22Rv1 (cell line): ENCODE data around the gene GAK.
"Not testable (repeated sequence)": the region's sequence is repeated elsewhere in the genome, so short reads cannot be mapped to it uniquely, and the experiment has no call there.

Experiments
- H3K27ac ChIP-seq: fragments of 450-650 bp; 2 replicates; pipeline ENCODE4 v1.5.1; 2017
- ZFX ChIP-seq: fragments of 450-650 bp; IDR thresholded peaks from 2 replicates; pipeline ENCODE4 v1.6.1; 2017; ENCODE audit warnings: antibody characterized with exemption, borderline replicate concordance
- TF ChIP-seq, protein P1 (sequence below): fragments of 450-650 bp; IDR thresholded peaks from 2 replicates; pipeline ENCODE4 v1.5.1; 2017; ENCODE audit warnings: mild to moderate bottlenecking

The GAK gene

DNA sequence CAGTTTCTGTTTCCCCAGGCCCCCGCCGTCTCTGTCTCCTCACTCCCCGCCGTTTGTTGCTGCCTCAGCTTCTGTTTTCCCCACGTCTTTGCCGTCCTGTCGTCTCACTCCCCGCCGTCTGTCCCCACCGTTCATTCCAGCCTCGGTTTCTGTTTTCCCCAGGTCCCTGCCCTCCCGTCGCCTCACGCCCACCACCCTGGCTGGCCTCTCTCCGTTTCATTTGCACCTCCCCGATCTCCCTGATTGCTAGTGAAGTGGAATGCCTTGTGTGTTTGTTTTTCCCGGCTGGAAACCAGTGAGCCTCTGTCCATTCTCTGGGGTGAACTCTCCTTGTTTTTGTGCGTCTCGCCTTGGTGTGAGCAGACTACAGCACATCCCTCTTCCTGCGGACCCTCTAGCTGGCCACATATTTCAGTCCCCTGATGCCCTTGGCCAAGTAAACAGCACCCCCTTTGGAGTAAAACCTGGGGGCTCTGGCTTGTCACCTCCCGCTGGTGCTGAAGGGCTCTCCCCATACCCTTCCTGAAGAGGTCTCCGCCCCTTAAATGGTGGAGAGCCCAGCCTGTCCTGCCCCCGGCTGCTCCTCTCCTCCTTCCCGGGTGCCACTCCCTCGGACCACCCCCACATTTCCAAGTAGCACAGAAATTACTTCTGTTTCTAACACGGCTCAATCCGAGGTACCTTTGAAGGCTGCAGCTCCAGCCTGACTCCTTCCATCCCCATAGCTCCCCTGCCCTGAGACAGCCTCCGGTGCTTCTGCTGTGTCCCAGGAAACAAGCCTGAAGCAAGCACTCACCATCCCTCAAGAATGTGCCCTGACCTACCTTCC is 13.4 kb upstream of the GAK start:
- TF ChIP-seq, protein P1, sequence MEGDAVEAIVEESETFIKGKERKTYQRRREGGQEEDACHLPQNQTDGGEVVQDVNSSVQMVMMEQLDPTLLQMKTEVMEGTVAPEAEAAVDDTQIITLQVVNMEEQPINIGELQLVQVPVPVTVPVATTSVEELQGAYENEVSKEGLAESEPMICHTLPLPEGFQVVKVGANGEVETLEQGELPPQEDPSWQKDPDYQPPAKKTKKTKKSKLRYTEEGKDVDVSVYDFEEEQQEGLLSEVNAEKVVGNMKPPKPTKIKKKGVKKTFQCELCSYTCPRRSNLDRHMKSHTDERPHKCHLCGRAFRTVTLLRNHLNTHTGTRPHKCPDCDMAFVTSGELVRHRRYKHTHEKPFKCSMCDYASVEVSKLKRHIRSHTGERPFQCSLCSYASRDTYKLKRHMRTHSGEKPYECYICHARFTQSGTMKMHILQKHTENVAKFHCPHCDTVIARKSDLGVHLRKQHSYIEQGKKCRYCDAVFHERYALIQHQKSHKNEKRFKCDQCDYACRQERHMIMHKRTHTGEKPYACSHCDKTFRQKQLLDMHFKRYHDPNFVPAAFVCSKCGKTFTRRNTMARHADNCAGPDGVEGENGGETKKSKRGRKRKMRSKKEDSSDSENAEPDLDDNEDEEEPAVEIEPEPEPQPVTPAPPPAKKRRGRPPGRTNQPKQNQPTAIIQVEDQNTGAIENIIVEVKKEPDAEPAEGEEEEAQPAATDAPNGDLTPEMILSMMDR, result no peak
- TF ChIP-seq ZFX, result no peak
- H3K27ac ChIP-seq, result no peak overlapping the region

DNA sequence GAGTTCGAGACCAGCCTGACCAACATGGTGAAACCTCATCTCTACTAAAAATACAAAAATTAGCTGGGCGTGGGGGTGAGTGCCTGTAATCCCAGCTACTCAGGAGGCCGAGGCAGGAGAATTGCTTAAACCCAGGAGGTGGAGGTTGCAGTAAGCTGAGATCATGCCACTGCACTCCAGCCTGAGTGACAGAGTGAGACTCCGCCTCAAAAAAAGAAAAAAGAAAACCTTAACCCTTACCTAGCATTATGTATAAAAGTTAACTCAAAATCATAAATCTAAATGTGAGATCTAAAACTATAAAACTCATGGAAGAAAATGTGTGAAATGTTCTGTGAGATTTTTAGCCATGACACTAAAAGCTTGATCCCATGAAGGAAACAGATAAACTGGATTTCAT is 7.4 kb upstream of the GAK start:
- not testable (repeated sequence) for H3K27ac ChIP-seq

DNA sequence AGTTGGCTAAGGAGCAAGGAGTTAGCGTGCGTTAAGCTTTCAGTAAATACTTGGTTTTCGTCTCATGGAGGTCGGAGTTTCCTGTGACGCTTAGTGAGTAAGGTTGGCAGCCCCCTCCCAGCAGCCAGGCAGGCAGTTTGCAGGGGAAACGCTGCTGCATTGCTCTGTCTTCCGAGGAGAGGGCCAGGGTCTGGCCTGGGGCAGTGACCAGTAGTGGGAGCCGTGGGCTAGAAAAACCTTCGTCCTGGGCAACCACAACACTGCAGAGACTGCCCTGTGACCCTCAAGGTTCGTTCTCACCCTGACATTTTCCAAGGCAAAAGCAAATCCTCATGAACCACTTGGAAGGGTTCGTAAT is 576 bp upstream of the GAK start:
- TF ChIP-seq, protein P1, result peak; percentile 18; the same call in 1 of the 2 replicates
- TF ChIP-seq ZFX, result no peak

DNA sequence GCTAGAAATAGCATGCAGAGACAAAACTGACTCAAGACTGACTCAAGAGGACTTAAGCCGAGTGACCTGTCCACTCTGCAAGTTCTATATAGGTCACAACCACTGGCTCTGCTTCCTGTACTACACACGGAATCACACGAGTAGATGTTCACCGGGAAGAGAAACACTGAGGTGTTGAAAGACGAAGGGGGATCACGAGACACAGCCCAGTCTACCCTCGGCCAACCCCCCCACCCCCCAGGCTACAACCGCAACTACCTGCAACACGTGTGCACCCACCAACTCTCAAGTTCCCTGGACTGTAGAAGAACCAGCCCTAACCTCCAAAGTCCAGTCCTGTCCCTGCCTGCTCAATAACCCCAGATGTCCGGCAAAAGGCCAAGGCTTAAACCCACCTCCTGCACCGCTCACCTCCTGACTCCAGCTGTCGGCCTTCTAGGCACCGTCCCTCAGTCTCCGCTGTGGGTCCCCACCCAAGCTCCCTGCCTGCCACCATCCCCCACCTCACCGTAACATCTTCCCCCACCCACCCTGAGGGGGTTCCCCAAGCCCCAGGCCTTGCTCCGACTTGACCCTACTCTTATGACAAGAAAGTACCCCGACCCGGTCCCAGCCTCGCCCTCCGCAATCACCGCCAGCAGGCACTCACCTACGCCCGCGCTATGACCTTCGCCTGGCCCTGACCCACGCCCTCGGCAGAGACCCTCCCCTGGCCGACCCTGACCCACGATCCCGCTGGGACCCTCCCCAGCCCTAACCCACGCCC is 739 bp downstream of the GAK start:
- no peak for TF ChIP-seq ZFX
- TF ChIP-seq, protein P1, result no peak
- peak overlapping the region; percentile 74 for H3K27ac ChIP-seq

More for the DNA sequence above, 576 bp upstream of the GAK start:
- peak overlapping the region; percentile 74 for H3K27ac ChIP-seq

DNA sequence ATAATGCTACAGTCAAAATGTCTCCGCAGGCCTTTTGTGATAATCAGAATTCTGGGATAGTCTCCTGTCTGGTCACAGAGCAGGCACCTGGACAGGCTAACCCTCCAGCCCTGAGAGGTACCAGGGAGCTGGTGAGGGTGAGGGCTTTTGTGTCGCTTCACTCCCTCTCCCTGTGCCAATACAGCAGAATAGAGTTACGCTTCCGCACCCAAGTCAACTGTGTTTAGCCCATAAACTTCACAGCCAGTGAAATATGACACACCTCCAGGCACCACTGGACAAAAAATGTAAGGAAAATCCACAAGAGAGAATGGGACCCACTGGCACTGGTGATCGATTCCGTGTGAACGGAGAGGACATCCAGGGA is 1.3 kb downstream of the GAK start:
- TF ChIP-seq ZFX, result no peak
- TF ChIP-seq, protein P1, result no peak
- peak overlapping the region; percentile 74 for H3K27ac ChIP-seq

DNA sequence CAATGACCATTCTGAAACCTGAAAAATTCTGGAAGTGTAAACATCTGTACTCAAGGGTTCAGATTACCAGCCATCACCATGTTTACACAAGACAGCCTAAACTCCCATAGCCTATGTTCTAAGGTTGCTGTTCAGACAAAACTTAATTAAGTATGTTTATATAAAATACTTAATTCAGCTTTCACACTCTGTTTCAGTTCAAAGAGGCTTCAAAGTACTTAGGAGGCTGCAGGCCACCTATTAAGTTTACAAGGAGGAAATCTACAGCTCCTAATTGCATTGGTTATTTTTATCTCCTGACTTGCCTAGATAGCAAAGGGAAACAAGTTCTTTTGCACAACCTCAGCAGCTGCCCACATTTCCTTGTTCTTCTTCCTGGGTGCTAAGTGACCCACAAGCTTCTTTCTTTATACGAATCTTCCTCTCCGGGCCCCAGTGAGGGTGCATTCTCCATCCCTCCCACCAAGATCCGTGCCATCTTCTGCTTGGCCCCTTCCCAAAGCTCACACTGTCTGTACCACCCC is 2.0 kb downstream of the GAK start:
- TF ChIP-seq ZFX, result no peak
- TF ChIP-seq, protein P1, result no peak
- H3K27ac ChIP-seq, result peak overlapping the region; percentile 6; the same call in 1 of the 2 replicates

DNA sequence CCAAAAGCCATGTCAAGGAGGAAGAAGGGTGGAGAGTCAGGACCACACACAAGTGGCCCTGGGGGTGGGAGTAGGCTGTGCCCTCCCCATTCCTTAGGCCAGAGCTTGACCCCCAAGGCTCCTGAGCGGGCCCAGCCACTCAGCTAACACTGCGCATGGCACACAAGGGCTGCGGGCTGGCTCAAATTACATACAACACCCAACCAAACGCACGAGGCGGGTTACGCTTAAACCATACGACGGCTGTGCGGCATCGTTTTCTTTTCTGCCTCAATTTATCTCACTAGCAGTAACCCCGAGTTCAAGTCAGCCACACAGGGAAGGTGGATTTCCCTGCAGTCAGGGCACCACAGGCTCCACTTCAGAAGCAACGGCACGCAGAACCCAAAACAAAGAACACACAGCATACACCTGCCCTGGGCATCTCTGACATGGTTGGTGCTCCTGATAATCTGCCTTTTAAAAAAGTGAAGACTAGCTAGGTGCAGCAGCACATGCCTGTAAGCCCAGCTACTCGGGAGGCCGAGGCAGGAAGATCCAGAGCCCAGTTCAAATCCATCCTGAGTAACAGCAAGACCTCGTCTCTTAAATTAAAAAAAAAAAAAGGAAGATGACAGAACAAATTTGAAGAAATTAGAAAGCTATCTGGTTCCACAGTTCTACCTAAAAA is 2.9 kb downstream of the GAK start:
- TF ChIP-seq ZFX, result no peak
- TF ChIP-seq, protein P1, result no peak
- H3K27ac ChIP-seq, result no peak overlapping the region; the same call in 1 of the 2 replicates

DNA sequence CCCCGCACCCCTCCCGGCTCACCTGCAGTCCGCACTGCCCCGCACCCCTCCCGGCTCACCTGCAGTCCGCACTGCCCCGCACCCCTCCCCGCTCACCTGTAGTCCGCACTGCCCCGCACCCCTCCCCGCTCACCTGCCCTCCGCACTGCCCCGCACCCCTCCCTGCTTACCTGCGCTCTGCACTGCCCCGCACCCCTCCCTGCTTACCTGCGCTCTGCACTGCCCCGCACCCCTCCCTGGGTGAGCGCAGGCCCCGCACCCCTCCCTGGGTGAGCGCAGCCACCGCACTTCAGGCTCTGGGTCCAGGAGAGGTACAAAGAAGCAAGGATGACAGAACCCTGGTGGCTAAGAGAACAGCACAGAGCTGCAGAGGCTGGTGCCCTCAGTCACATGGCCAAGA is 4.5 kb downstream of the GAK start:
- not testable (repeated sequence) for H3K27ac ChIP-seq
